Pons (tissue), 1 donor: Measurements from ENCODE around the gene STAT1.
"Not testable (repeated sequence)": the region's sequence is repeated elsewhere in the genome, so short reads cannot be mapped to it uniquely, and the experiment has no call there.

Experiments used
- DNase-seq: peaks from one replicate; pipeline ENCODE4 v3.0.0-alpha.2; 2016; ENCODE audit warnings: low spot score

Gene STAT1

DNA sequence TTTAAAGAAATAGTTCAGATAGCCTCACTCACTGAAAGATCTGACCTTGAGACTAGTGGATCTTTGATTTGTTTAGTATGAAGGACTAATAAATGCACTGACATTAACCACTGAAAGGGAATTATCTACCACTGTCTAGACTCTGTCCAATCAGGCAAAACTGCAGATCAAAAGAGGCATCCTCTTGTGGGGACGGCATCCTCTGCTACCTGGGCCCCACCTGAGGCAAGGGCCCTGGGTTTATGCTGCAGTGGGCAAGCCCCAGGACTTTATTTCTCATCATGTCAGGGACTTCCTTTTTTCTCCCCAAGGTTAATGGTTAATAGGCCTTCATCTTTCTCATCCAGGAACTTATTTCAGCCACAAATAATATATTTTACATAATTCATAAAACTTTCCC is 32.2 kb downstream of the STAT1 start:
- DNase-seq, result no peak

- no peak for DNase-seq
Measured at GRCh38 chr2:190981333-190981732, 32.6 kb downstream of the STAT1 start.

GRCh38 chr2:190980630-190981209 is 33.3 kb downstream of the STAT1 start:
- DNase-seq, result no peak

DNA sequence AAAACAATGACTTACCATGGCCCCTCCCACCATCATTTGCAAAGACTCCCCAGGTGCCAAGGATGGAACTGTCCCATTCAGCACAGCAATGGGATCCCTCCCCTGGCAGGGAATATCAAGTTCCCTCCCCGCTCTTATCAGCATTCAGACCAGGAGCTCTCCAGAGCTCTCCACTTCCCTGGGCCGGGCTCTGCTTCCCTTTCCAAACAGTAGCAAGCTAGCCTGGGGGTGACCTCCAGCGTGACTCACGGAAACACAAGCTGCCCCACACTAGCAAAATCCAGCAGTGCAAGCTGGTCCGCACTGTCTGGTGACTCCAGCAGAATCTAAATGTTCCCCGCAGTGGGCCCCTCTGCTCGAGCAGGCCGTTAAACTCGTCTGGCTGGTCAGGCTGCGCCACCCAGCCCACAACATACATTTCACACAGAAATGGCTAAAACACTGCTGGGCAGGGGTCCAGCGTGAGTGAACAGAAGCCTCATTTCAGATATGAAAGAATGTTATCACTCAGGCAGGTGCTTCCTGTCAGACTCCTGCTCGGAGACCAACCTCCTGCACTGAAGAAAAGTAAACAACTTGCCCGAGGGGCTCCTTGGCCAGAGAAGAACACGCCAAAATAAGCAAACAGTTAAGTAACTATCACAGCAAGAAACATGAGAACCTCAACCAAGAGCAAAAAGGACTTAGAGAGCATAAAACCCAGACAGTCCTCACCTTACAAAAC is 33.9 kb downstream of the STAT1 start:
- DNase-seq, result no peak

DNA sequence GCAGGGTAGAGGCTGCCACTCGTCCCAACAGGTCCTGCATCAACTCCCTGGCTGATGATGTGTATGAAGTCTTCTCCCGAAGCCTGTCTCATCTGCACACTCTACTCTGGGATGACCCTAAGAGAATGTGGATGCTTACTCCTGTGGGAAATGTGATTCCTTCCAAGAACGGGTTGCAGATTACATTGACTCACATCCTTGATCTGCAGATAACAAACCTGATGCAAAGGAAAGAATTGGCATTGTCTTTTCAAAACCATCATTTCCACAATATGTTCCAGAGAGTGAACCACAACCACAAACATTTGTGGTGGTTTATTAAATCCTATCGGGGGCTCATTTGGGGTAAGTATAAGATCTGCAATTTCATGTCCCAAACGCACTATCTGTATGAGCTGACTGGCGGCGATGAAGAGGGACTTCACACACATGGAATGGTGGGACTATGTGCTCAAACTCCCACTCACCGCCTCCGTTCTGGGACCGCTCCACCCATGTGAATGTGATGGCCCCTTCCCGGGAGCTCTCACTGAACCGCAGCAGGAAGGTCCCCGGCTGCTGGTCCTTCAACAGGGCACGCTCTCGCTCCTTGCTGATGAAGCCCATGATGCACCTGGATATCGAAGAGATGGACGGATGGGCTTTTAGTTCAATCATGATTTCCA is 35.5 kb downstream of the STAT1 start:
- DNase-seq, result no peak

- DNase-seq, result no peak
Measured at GRCh38 chr2:190977505-190977904, 36.5 kb downstream of the STAT1 start.

DNA sequence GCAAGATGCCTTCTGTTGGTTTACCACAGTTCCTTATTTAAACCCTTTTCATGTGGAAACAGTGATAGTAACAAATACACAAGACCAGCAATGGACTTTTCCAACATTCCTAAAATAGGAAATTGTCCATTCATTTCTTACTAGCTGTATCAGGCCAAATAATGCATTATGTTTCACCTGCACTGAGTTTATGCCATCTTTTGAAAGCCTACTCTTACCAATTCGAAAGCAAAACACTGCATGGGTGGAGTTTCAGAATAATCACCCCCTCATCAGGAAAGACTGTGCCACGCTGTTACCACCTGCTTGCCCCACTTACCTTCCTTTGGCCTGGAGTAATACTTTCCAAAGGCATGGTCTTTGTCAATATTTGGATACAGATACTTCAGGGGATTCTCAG is 37.5 kb downstream of the STAT1 start:
- DNase-seq, result no peak

DNA sequence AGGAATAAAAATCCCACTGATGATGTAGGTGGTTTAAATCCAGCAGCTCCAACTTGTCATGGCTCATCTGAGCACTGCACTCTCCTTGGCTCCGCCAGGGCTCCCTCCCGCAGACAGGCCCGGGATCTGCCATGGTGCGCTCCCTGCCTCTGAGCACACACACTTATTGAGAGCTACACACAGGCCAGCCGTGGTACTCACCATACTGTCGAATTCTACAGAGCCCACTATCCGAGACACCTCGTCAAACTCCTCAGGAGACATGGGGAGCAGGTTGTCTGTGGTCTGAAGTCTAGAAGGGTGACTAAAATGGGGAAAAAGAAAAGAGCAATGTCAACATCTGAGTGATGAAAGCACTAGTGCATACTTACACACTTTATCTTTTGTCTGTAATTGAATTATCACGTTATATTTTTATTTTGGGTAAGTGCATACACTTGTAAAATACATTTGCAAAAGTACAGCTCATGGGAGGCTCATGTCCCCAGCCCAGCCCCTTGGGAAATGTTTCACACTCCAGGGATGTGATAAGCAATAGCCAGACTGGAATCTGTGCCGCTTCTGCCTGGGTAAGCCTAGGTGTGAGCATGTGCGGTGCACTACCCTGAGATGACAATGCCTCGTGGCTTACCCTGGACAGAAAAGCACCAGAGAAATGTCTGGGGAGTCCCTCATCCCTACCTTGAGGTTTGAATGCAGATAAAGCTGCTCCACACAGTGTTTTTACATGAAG is 39.2 kb downstream of the STAT1 start:
- DNase-seq, result no peak

GRCh38 chr2:190973726-190974628 is 40.0 kb downstream of the STAT1 start:
- no peak for DNase-seq

DNA sequence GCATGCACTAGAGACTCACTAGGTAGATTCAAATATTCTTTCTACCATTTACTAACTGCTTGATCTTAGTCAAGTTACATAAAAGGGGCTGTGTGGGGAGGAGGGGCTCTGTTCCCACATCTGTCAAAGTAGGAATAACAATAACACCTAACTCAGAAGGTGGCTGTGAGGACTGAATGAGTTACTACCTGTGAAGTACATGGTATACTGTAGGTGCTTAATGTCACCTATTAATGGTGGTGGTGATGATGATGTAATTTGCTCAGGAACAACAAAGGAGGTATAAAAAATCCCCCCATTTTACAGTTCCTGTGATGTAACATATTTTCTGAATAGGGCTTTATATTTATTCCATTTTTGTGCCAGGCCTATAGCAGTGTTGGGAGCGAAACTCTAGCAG is 40.7 kb downstream of the STAT1 start:
- no peak for DNase-seq

- DNase-seq, result no peak
Measured at GRCh38 chr2:190972846-190973245, 41.1 kb downstream of the STAT1 start.

DNA sequence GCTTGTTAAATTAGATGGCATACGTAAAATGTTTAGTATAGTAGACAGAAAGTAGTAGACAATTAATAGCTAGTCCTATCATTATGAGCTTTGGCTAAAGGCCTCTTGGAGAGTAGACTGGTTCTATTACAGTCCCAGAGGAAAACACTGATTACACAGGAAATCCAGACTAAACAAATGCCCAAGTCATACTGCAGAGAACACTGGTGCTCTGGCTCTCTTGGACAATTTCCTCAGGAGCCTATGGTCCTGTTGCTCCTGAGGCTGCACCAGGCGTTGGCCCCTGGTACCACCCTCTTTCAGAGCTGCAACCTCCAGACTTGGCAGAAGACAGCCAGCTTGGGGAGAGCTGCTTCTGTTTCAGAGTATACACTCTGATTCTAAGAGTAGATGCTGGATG is 41.8 kb downstream of the STAT1 start:
- DNase-seq, result no peak

DNA sequence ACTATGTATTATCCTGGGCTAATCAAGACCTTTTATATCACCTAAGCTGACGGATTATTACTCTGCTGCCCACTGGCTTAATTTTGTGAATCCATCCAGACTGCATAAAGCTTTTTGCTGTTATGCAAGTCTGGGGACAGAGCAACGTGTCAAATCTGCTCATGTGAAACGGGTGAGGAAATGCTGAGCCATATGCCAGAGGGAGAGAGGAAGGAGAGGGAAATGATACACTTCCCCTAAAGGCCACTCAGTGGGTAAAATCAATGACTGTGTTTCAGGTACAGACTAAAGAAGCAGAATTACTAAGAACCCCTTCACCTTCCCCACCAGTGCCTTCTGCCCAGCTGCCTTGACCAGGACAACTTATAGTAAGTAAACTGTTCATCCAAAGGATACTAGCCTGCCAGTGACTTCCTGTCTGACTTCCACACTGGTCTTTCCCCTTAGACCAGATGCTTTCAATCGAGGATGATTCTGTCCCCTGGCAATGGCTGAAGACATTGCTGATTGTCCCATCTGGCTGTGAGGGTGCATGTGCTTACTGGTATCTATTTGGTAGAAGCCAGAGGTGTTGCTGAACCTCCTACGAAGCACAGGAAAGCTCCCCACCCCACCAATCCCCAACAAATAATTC is 43.0 kb downstream of the STAT1 start:
- DNase-seq, result no peak

DNA sequence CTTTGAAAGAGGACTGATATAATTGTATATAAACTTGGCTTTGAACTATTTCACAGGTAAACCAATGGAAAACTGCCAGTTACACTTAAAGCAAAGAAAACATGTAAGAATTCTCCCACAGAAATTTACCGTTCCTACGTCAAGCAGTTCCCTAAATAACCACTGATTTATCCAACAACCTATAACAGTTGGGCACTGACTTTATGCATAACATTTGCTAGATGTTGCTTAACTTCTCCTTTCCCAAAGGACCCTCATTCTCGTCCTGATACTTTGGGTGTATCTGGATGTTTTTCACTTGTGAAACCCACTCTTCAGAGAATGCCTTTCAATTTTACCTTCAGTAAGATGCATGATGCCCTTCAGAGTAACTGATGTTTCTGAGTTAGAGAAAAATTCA is 43.8 kb downstream of the STAT1 start:
- no peak for DNase-seq

DNA sequence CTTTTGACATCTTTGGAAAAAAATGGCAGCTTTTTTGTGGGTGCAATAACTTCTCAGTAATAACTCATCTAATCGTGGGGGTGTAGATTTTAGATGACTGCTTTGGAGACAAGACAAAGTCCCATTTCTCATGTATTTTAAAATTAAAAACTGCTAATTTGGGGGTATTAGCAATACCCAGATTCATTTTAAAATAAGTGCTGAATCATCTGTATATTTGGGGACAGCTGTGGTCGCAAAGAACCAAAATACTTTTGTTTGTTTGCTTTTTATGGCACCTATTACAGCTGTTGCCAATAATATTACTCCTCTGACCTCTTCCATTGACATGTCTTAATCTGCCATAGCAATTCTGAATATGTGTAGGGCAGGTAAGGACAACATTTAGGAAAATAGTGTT is 45.4 kb downstream of the STAT1 start:
- no peak for DNase-seq

GRCh38 chr2:190965580-190966222 is 48.3 kb downstream of the STAT1 start:
- no peak for DNase-seq

- DNase-seq, result no peak
Measured at GRCh38 chr2:190964170-190964795, 49.7 kb downstream of the STAT1 start.

- DNase-seq, result no peak
Measured at GRCh38 chr2:190963088-190963487, 50.9 kb downstream of the STAT1 start.

DNA sequence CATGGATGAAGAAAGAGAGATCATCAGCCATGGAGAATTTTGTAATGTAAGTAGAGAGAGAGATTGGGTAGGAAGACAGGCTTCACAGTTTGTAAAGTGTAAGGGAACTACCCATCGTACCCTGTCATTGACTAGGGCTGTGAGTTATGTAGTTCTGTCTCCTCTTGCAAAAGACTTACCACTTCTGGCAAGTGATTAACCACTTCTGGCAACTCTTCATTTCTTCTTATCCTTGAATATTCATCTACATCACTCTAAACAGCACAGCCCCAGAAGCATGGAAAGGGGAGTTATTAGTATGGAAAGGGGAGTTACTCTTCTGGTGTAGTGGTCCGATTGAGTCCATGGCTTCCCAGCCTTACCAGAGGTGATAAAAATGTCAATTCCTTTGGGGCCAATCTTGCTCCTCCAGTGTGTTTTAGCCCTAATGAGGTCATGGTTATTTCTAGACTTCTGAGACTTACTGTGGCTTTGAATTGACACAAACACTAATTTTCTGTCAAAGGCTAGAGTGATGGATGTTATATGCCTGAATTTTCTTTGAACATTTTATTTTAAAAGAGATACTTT is 52.0 kb downstream of the STAT1 start:
- DNase-seq, result no peak

DNA sequence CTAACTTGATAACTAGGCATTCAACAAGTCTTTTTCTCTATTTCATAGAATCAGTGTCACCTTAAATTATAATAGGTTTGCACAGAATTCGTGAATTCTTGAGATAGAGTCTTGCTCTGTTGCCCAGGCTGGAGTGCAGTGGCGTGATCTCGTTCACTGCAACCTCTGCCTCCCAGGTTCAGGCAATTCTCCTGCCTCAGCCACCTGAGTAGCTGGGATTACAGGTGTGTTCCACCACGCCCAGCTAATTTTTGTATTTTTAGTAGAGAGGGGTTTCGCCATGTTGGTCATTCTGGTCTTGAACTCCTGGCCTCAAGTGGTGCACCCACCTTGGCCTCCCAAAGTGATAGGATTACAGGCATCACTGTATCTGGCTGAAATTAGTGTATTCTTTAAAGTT is 52.9 kb downstream of the STAT1 start:
- DNase-seq, result not testable (repeated sequence)
